ENCODE results near the gene STX5. TPM values are rescaled to one million over a fixed set of nuclear protein-coding genes. Genes with fewer than 3 reads are reported as not detected.

STX5 gene
- total and polyA plus RNA-seq, 9 of the 15 experiments (the other 6 are each of a cell fraction or from before 2014, with no cell fraction given), result 2.8 to 28.6 (median 23.7) TPM

DNA sequence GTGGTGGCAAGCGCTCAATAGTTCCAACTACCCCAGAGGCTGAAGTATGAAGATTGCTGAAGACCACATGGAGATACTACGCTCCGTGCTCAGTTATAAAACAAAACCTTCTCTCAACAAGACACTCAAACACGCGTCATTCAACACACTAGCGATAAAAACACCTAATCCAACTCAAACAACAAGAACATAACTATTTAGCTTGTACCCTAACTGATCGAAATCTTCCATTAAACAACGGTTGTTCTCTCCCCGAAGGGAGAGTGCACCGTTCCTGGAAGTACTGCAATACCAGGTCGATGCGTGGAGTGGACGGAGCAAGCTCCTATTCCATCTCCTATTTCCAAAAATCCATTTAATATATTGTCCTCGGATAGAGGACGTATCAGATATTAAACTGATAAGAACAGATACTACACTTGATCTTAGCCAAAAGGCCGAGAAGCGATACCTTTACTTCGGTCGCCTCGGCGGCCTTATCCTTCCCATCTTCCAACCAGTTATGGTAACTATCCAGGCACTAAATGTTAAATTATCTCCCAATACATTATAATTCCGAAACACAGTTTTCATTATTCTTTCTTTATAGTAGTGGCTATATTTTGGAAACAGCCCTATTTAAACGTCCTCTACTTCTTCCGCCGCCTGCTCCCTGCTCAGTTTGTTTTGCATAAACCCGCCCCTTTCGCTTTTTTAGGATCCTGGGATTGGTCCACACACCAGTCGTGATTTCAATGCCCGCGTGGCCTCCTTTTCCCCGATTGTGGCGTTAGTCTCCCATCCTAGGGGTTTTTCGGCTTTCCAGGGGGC lies 9.7 kb upstream of the STX5 start (continued):
- TF ChIP-seq ZZZ3 (IDR thresholded peaks at IDR 0.05) (peak; percentile 81), YBX1 (IDR thresholded peaks at IDR 0.05) (no peak), STAT5B (CRISPR knock-in tag; IDR thresholded peaks at IDR 0.05) (no peak), SP1 (CRISPR knock-in tag; IDR thresholded peaks at IDR 0.05) (peak; percentile 99), MYBL2 (IDR thresholded peaks at IDR 0.05; ENCODE audit: low read depth) (peak; percentile 66; the same call in 1 of the 2 replicates), MYBL2 (CRISPR knock-in tag; IDR thresholded peaks at IDR 0.05; ENCODE audit: borderline replicate concordance) (no peak), DIDO1 (tag; IDR thresholded peaks at IDR 0.05; ENCODE audit: low read depth) (no peak), ESRRB (CRISPR knock-in tag; IDR thresholded peaks at IDR 0.05; ENCODE audit: borderline replicate concordance) (peak; percentile 100), MCM2 (IDR thresholded peaks at IDR 0.05; ENCODE audit: low read depth) (no peak), NCOA4 (IDR thresholded peaks at IDR 0.05; ENCODE audit: partially characterized antibody) (peak; percentile 99)
- TF ChIP-seq, protein P1, sequence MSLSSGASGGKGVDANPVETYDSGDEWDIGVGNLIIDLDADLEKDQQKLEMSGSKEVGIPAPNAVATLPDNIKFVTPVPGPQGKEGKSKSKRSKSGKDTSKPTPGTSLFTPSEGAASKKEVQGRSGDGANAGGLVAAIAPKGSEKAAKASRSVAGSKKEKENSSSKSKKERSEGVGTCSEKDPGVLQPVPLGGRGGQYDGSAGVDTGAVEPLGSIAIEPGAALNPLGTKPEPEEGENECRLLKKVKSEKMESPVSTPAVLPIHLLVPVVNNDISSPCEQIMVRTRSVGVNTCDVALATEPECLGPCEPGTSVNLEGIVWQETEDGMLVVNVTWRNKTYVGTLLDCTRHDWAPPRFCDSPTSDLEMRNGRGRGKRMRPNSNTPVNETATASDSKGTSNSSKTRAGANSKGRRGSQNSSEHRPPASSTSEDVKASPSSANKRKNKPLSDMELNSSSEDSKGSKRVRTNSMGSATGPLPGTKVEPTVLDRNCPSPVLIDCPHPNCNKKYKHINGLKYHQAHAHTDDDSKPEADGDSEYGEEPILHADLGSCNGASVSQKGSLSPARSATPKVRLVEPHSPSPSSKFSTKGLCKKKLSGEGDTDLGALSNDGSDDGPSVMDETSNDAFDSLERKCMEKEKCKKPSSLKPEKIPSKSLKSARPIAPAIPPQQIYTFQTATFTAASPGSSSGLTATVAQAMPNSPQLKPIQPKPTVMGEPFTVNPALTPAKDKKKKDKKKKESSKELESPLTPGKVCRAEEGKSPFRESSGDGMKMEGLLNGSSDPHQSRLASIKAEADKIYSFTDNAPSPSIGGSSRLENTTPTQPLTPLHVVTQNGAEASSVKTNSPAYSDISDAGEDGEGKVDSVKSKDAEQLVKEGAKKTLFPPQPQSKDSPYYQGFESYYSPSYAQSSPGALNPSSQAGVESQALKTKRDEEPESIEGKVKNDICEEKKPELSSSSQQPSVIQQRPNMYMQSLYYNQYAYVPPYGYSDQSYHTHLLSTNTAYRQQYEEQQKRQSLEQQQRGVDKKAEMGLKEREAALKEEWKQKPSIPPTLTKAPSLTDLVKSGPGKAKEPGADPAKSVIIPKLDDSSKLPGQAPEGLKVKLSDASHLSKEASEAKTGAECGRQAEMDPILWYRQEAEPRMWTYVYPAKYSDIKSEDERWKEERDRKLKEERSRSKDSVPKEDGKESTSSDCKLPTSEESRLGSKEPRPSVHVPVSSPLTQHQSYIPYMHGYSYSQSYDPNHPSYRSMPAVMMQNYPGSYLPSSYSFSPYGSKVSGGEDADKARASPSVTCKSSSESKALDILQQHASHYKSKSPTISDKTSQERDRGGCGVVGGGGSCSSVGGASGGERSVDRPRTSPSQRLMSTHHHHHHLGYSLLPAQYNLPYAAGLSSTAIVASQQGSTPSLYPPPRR (CRISPR knock-in tag; IDR thresholded peaks at IDR 0.05; ENCODE audit: borderline replicate concordance), result peak; percentile 100
- TF ChIP-seq, protein P2, sequence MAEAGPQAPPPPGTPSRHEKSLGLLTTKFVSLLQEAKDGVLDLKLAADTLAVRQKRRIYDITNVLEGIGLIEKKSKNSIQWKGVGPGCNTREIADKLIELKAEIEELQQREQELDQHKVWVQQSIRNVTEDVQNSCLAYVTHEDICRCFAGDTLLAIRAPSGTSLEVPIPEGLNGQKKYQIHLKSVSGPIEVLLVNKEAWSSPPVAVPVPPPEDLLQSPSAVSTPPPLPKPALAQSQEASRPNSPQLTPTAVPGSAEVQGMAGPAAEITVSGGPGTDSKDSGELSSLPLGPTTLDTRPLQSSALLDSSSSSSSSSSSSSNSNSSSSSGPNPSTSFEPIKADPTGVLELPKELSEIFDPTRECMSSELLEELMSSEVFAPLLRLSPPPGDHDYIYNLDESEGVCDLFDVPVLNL (CRISPR knock-in tag; IDR thresholded peaks at IDR 0.05; ENCODE audit: low read depth), result peak; percentile 86
- TF ChIP-seq, protein P3, sequence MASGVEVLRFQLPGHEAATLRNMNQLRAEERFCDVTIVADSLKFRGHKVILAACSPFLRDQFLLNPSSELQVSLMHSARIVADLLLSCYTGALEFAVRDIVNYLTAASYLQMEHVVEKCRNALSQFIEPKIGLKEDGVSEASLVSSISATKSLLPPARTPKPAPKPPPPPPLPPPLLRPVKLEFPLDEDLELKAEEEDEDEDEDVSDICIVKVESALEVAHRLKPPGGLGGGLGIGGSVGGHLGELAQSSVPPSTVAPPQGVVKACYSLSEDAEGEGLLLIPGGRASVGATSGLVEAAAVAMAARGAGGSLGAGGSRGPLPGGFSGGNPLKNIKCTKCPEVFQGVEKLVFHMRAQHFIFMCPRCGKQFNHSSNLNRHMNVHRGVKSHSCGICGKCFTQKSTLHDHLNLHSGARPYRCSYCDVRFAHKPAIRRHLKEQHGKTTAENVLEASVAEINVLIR (CRISPR knock-in tag; IDR thresholded peaks at IDR 0.05), result peak; percentile 79
- TF ChIP-seq, protein P4, sequence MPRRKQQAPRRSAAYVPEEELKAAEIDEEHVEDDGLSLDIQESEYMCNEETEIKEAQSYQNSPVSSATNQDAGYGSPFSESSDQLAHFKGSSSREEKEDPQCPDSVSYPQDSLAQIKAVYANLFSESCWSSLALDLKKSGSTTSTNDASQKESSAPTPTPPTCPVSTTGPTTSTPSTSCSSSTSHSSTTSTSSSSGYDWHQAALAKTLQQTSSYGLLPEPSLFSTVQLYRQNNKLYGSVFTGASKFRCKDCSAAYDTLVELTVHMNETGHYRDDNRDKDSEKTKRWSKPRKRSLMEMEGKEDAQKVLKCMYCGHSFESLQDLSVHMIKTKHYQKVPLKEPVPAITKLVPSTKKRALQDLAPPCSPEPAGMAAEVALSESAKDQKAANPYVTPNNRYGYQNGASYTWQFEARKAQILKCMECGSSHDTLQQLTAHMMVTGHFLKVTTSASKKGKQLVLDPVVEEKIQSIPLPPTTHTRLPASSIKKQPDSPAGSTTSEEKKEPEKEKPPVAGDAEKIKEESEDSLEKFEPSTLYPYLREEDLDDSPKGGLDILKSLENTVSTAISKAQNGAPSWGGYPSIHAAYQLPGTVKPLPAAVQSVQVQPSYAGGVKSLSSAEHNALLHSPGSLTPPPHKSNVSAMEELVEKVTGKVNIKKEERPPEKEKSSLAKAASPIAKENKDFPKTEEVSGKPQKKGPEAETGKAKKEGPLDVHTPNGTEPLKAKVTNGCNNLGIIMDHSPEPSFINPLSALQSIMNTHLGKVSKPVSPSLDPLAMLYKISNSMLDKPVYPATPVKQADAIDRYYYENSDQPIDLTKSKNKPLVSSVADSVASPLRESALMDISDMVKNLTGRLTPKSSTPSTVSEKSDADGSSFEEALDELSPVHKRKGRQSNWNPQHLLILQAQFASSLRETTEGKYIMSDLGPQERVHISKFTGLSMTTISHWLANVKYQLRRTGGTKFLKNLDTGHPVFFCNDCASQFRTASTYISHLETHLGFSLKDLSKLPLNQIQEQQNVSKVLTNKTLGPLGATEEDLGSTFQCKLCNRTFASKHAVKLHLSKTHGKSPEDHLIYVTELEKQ (CRISPR knock-in tag; IDR thresholded peaks at IDR 0.05), result peak; percentile 88
- TF ChIP-seq, protein P5, sequence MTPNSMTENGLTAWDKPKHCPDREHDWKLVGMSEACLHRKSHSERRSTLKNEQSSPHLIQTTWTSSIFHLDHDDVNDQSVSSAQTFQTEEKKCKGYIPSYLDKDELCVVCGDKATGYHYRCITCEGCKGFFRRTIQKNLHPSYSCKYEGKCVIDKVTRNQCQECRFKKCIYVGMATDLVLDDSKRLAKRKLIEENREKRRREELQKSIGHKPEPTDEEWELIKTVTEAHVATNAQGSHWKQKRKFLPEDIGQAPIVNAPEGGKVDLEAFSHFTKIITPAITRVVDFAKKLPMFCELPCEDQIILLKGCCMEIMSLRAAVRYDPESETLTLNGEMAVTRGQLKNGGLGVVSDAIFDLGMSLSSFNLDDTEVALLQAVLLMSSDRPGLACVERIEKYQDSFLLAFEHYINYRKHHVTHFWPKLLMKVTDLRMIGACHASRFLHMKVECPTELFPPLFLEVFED (CRISPR knock-in tag; conservative IDR thresholded peaks at IDR 0.05), result peak; percentile 100

Measured in K562 (cell line).